B cell (primary cell): Measurements from ENCODE around the gene SLC13A4.

ENCODE experiments used
- EZH2 ChIP-seq: IDR thresholded peaks from 2 replicates; pipeline ENCODE4 v1.6.1; 2012; ENCODE audit warnings: borderline replicate concordance, low read depth, mild to moderate bottlenecking, moderate library complexity, low read length; ENCODE audit not compliant: insufficient read depth, poor library complexity, severe bottlenecking
- TF ChIP-seq, protein P1 (sequence below): fragments of 200-600 bp; IDR thresholded peaks from one replicate; pipeline ENCODE4 v1.8.0; 2022; ENCODE audit warnings: antibody characterized with exemption, mild to moderate bottlenecking

DNA sequence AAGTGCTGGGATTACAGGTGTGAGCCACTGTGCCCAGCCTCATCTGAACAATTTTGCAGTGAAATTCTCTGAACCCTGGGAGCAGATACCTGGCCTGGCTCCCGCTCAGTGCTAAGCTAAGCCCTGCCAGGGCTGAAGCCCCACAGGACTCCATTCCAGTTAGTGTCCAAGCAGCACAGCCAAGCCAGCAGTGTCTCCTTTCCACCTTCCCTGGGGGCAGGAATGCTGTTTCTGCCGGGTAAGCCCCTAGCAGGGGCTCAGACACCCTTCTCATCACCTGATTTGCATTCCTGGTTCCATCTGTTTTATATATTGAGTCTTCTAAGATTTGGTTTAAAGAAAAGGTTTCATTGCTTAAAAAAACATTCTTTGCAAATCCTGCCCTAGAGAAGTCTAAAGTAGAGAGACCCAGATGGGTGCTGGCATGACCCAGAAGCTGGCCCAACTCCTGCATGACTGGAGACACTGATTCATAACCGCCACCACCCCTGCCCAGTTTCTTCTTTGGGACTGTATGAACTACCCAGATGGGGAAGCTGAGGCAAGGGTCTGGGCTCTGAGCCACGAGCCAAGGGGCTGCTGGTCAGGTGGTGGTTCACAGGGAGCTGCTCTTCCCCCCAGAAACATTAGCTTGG lies 14.0 kb downstream of the SLC13A4 start:
- TF ChIP-seq, protein P1, sequence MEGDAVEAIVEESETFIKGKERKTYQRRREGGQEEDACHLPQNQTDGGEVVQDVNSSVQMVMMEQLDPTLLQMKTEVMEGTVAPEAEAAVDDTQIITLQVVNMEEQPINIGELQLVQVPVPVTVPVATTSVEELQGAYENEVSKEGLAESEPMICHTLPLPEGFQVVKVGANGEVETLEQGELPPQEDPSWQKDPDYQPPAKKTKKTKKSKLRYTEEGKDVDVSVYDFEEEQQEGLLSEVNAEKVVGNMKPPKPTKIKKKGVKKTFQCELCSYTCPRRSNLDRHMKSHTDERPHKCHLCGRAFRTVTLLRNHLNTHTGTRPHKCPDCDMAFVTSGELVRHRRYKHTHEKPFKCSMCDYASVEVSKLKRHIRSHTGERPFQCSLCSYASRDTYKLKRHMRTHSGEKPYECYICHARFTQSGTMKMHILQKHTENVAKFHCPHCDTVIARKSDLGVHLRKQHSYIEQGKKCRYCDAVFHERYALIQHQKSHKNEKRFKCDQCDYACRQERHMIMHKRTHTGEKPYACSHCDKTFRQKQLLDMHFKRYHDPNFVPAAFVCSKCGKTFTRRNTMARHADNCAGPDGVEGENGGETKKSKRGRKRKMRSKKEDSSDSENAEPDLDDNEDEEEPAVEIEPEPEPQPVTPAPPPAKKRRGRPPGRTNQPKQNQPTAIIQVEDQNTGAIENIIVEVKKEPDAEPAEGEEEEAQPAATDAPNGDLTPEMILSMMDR, result no peak
- TF ChIP-seq EZH2, result no peak
